A549 (cell line): ENCODE measurements around the gene ZNF30. TPM values are rescaled to one million over a fixed set of nuclear protein-coding genes. Genes with fewer than 3 reads are reported as not detected.

Source experiments
- ATAC-seq, 2 experiments: fragments of 200-7000 bp in 1 of 2; fragments of >200 bp in 1 of 2; cut with Nextera tagmentation in 1 of 2; cut with Tn5 transposase in 1 of 2; 3 replicates each; pipeline versions ENCODE4 v1.8.0 to v1.9.1; 2018 to 2020; ENCODE audit warnings: mild to moderate bottlenecking in 1 of 2, moderate library complexity in 1 of 2
- CTCF ChIA-PET: fragments of 300-600 bp; sonication (Branson Sonifier 250); formaldehyde crosslinking; extraction: SDS; loops from one replicate; lab custom pipeline; 2021; ENCODE audit warnings: antibody characterized with exemption, inconsistent platforms; lab: Yijun Ruan, JAX
- POLR2A ChIA-PET: fragments of 350-600 bp; formaldehyde crosslinking; extraction: SDS; loops from one replicate; lab custom pipeline; 2021; ENCODE audit warnings: antibody characterized with exemption, inconsistent platforms; lab: Yijun Ruan, JAX
- DNase-seq, 2 experiments: peaks; one replicate each; pipeline versions ENCODE4 v3.0.0 to v3.0.0-alpha.2; 2011 to 2016; ENCODE audit warnings: low read depth in 1 of 2, low spot score in 1 of 2
- FAIRE-seq: peaks from 2 replicates; lab custom pipeline; 2011; peaks lifted over from hg19 to GRCh38; lab: Jason Lieb, UNC
- H3K27ac ChIP-seq, 2 experiments: fragments of >200 bp; sonication (Bioruptor Twin); formaldehyde crosslinking; 3 replicates each; pipeline ENCODE4 v1.5.1; 2016 to 2017
- H3K4me1 ChIP-seq: fragments of >200 bp; sonication (Bioruptor Twin); formaldehyde crosslinking; 3 replicates; pipeline ENCODE4 v1.6.1; 2016
- H3K4me2 ChIP-seq: fragments of >200 bp; sonication (Bioruptor Twin); formaldehyde crosslinking; 3 replicates; pipeline ENCODE4 v1.6.1; 2016
- H3K4me3 ChIP-seq: fragments of >200 bp; sonication (Bioruptor Twin); formaldehyde crosslinking; 3 replicates; pipeline ENCODE4 v1.5.1; 2016
- H3K9me3 ChIP-seq: fragments of >200 bp; sonication (Bioruptor Twin); formaldehyde crosslinking; 3 replicates; pipeline ENCODE4 v1.6.1; 2016
- ATOH8 ChIP-seq: fragments of 250-450 bp; sonication (Bioruptor Pico); IDR thresholded peaks from 2 replicates; pipeline ENCODE4 v1.5.0; 2020; ENCODE audit warnings: low read depth, mild to moderate bottlenecking, moderate library complexity
- BHLHE40 ChIP-seq: IDR thresholded peaks from 2 replicates; pipeline ENCODE4 v1.6.1; 2012; ENCODE audit warnings: low read depth, low read length, inconsistent platforms
- CBX8 ChIP-seq: fragments of 200-600 bp; sonication (generic); IDR thresholded peaks from 2 replicates; pipeline ENCODE4 v1.6.1; 2016
- CEBPB ChIP-seq, 2 experiments: fragments of >200 bp in 1 of 2; sonication (Bioruptor Twin) in 1 of 2; formaldehyde crosslinking in 1 of 2; IDR thresholded peaks; 2 replicates each; pipeline ENCODE4 v1.6.1; 2012 to 2016
- FOSL2 ChIP-seq, 2 experiments: fragments of 450-650 bp in 1 of 2; fragments of >200 bp in 1 of 2; sonication (Bioruptor Twin) in 1 of 2; formaldehyde crosslinking; IDR thresholded peaks; 2 replicates each; pipeline versions ENCODE4 v1.5.0 to v1.6.1; 2016 to 2020; ENCODE audit warnings: mild to moderate bottlenecking in 1 of 2, moderate library complexity in 1 of 2
- GATA3 ChIP-seq: IDR thresholded peaks from 2 replicates; pipeline ENCODE4 v1.6.1; 2012; ENCODE audit warnings: borderline replicate concordance
- HEYL ChIP-seq: fragments of 250-450 bp; sonication (Bioruptor Pico); IDR thresholded peaks from 2 replicates; pipeline ENCODE4 v1.8.0; 2021; ENCODE audit warnings: mild to moderate bottlenecking, moderate library complexity
- HMGXB4 ChIP-seq: fragments of 250-450 bp; sonication (Bioruptor Pico); IDR thresholded peaks from 2 replicates; pipeline ENCODE4 v1.5.0; 2021; ENCODE audit warnings: mild to moderate bottlenecking, moderate library complexity, borderline replicate concordance
- HOXB13 ChIP-seq: fragments of 250-450 bp; sonication (Bioruptor Pico); IDR thresholded peaks from 2 replicates; pipeline ENCODE4 v1.5.0; 2020; ENCODE audit warnings: low read depth, mild to moderate bottlenecking, moderate library complexity
- MAFK ChIP-seq: fragments of 450-650 bp; IDR thresholded peaks from 2 replicates; pipeline ENCODE4 v1.6.1; 2014; ENCODE audit not compliant: partially characterized antibody
- NFE2L2 ChIP-seq: fragments of 150-350 bp; conservative IDR thresholded peaks from 2 replicates; pipeline ENCODE4 v1.6.1; 2014; ENCODE audit warnings: low read length
- PBX3 ChIP-seq: IDR thresholded peaks from 2 replicates; pipeline ENCODE4 v1.6.1; 2012
- PHF8 ChIP-seq: fragments of 200-600 bp; sonication (generic); IDR thresholded peaks from 2 replicates; pipeline ENCODE4 v1.6.1; 2016; ENCODE audit warnings: low read depth, mild to moderate bottlenecking, antibody characterized with exemption, moderate library complexity, borderline replicate concordance
- REST ChIP-seq: fragments of 200-600 bp; sonication (generic); IDR thresholded peaks from 2 replicates; pipeline ENCODE4 v1.6.1; 2016; ENCODE audit warnings: antibody characterized with exemption, mild to moderate bottlenecking, moderate library complexity
- RFX5 ChIP-seq: fragments of 450-650 bp; IDR thresholded peaks from 2 replicates; pipeline ENCODE4 v1.7.1; 2014; ENCODE audit warnings: antibody characterized with exemption, mild to moderate bottlenecking, moderate library complexity
- TP53 ChIP-seq: fragments of 250-450 bp; sonication (Bioruptor Pico); IDR thresholded peaks from 2 replicates; pipeline ENCODE4 v1.5.0; 2021; ENCODE audit warnings: mild to moderate bottlenecking, moderate library complexity
- USF2 ChIP-seq: fragments of 450-650 bp; IDR thresholded peaks from 2 replicates; pipeline ENCODE4 v1.6.1; 2014; ENCODE audit warnings: antibody characterized with exemption
- WGBS: methylation state at CpG from one replicate; pipeline ENCODE4 v1.1.6; 2017; ENCODE audit errors: missing lambda C conversion rate; 5-methylcytosine and 5-hydroxymethylcytosine counted together
- polyA plus RNA-seq, 4 experiments: library from polyadenylated mRNA; depleted of rRNA in 3 of 4; stranded (reverse); fragments of >200 nt; fragmentation: RNase III in 1 of 4; extraction: RNeasy Plus Mini Kit Qiagen cat#74134 plus additional on column Dnase treatment in 1 of 4; gene quantifications; 2 replicates in 3 of 4; 3 replicates in 1 of 4; pipeline ENCODE4 v1.2.3, GENCODE V29; 2011 to 2017

Gene ZNF30
- polyA plus RNA-seq, 2 of the 4 experiments (the other 2 are of a cell fraction) = 5.4 to 9.4 TPM

DNA sequence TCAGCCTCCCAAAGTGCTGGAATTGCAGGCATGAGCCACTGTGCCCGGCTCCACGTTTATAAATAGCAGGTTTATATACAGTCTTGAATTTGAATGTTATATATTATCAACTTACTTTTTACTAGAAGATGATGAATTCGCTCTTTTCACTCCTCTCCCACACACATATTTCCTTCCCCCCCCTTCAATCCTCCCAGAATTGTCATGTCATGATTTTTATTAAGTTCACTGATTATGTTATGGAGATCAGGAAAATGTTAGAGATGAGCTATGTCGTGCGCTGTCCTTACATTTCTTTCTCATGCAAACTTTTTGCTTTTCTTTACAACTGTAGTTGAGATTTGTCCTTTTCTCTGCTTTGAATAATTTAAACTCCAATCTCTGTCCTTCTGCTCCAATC lies 55.6 kb downstream of the ZNF30 start:
- ChIA-PET POLR2A (no interaction called here), CTCF (interaction anchor here (5.8 to 61.4 kb wide), 3 partner anchors 9 to 61 kb away, joined by 40 to 1860 read pairs (median 67); partner anchors contain the start of genes GRAMD1A and SCN1B)
- 65% methylated on average over 5 of the region's 5 CpGs for WGBS
- Histone ChIP-seq H3K27ac (no peak overlapping the region), H3K4me2 (no peak overlapping the region), H3K4me3 (no peak overlapping the region), H3K4me1 (no peaks in the 10 kb centered on the region), H3K9me3 (peaks cover 47% of the 10 kb centered on the region)
- ATAC-seq (no peak), FAIRE-seq (peak; percentile 74), DNase-seq (no peak)
- no peak for TF ChIP-seq GATA3
- TF ChIP-seq USF2 = no peak
- TF ChIP-seq HOXB13 = no peak
- TF ChIP-seq PBX3 = no peak
- TF ChIP-seq HEYL (CRISPR knock-in tag) = no peak
- no peak for TF ChIP-seq TP53 (CRISPR knock-in tag)
- TF ChIP-seq FOSL2 (IDR thresholded peaks at IDR 0.05) = no peak
- no peak for TF ChIP-seq FOSL2 (CRISPR knock-in tag; IDR thresholded peaks at IDR 0.05)
- peak; percentile 83 for TF ChIP-seq MAFK
- no peak for TF ChIP-seq ATOH8
- no peak for TF ChIP-seq BHLHE40
- peak; percentile 79 for TF ChIP-seq NFE2L2
- TF ChIP-seq REST = no peak
- TF ChIP-seq CBX8 = no peak
- TF ChIP-seq HMGXB4 (CRISPR knock-in tag) = no peak
- TF ChIP-seq CEBPB (IDR thresholded peaks at IDR 0.05) = no peak

GRCh38 chr19:34983786-34984185 lies 57.1 kb downstream of the ZNF30 start:
- ATAC-seq (no peak), DNase-seq (no peak), FAIRE-seq (no peak)
- ChIA-PET CTCF (interaction anchor here (5.8 to 61.4 kb wide), 3 partner anchors 11 to 60 kb away, joined by 40 to 1860 read pairs (median 67); partner anchors contain the start of genes GRAMD1A and SCN1B), POLR2A (interaction anchor here (1.5 kb wide), 1 partner anchor 23 kb away, joined by 6 read pairs; no protein-coding TSS in a partner anchor)
- Histone ChIP-seq H3K27ac (no peak overlapping the region), H3K9me3 (peaks cover 36% of the 10 kb centered on the region), H3K4me1 (no peaks in the 10 kb centered on the region), H3K4me2 (no peak overlapping the region), H3K4me3 (no peak overlapping the region)
- no peak for TF ChIP-seq PHF8
- no peak for TF ChIP-seq RFX5
- WGBS = 34% methylated on average over 4 of the region's 4 CpGs
